ENCODE results near the gene TMBIM6. TPM values are rescaled to one million over a fixed set of nuclear protein-coding genes. Genes with fewer than 3 reads are reported as not detected.

The TMBIM6 gene
- total RNA-seq, 1 donor from 2014 or later = 188 TPM

DNA sequence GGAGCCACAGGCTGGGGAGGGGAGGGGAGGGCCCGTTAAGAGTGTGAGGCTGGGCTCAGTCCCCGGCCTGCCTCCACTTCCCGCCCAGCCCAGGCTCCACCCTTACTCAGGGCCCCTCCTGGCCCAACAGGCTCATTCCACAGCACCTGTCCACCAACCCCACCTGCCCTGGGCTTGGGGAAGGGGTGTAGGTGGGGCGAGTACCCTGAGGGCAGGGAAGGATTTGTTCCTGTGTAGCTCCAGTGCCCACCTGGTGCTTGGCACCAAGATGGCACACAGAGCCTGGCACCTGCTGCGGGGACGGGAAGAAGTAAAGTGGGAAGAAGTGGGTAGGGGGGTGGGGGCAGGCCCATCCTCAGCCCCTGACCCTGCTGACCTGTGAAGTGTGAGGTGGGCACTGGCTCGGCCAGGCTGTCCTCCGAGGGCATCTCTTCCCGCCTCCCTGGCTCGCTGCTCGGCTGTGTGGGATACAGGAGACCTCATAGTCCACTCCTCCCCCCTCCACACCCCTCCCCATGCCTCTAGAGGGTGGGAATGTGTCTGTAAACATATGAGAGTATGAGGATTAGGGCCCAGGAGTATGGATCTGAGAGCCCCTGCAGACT lies 51.7 kb downstream of the TMBIM6 start:
- peaks cover 45 to 61% of the 10 kb centered on the region in 2 donors for H3K36me3 ChIP-seq
- no peaks in the 10 kb centered on the region for H3K4me1 ChIP-seq
- no peak overlapping the region for H3K4me3 ChIP-seq
- H3K27me3 ChIP-seq = no peaks in the 10 kb centered on the region
- no peak for DNase-seq (ENCODE audit: low spot score in 2 of 2)
- intact Hi-C loops (cut with DNase I) = no loop called here
- no peaks in the 10 kb centered on the region for H3K9me3 ChIP-seq
- TF ChIP-seq, protein P1, sequence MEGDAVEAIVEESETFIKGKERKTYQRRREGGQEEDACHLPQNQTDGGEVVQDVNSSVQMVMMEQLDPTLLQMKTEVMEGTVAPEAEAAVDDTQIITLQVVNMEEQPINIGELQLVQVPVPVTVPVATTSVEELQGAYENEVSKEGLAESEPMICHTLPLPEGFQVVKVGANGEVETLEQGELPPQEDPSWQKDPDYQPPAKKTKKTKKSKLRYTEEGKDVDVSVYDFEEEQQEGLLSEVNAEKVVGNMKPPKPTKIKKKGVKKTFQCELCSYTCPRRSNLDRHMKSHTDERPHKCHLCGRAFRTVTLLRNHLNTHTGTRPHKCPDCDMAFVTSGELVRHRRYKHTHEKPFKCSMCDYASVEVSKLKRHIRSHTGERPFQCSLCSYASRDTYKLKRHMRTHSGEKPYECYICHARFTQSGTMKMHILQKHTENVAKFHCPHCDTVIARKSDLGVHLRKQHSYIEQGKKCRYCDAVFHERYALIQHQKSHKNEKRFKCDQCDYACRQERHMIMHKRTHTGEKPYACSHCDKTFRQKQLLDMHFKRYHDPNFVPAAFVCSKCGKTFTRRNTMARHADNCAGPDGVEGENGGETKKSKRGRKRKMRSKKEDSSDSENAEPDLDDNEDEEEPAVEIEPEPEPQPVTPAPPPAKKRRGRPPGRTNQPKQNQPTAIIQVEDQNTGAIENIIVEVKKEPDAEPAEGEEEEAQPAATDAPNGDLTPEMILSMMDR (IDR thresholded peaks at IDR 0.05) = no peak
- H3K27ac ChIP-seq = no peak overlapping the region

DNA sequence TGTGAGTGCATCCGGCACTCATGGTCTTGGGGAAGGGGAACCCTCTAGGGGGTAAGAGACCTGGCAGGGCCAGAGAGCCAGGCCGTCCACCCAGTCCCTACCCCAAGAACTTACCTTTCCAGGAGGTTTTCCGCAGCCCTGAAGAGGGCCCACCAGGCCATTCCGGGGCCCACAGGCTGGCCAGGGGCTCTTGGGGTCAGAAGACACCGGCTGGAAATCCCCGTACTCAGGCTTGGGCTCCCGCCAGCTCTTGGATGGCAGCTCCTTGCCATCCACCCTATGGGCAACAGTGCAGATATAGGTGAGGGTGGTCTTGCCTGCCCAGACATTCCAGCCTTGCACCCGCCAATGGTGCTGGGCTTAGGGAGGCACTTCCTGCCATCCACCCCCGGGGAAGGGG lies 52.3 kb downstream of the TMBIM6 start:
- H3K9me3 ChIP-seq = no peaks in the 10 kb centered on the region
- no peaks in the 10 kb centered on the region for H3K4me1 ChIP-seq
- H3K36me3 ChIP-seq = peaks cover 51 to 66% of the 10 kb centered on the region in 2 donors
- DNase-seq (ENCODE audit: low spot score in 2 of 2) = no peak
- H3K27ac ChIP-seq = no peak overlapping the region
- no peak overlapping the region for H3K4me3 ChIP-seq
- no peaks in the 10 kb centered on the region for H3K27me3 ChIP-seq
- intact Hi-C loops (cut with DNase I) = no loop called here
- TF ChIP-seq, protein P1 (IDR thresholded peaks at IDR 0.05) = no peak

DNA sequence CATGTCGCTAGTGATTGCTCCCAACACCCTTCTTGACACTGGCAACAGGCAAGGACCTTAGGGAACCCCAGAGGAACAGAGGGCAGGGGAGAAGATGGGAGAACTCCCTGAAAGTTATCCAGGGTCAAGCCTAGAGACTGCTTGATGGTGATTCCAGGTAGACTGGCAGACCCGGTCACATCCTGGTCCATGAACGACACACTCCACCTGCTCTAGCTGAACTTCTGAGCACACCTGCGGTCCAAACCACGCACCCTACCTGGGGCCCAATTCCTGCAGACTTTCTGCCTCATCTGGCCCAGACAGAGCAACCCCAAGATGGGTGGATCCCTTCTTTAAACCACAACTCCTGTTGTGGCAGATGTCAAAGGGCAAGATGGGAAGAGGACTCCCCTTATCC lies 52.7 kb downstream of the TMBIM6 start:
- intact Hi-C loops (cut with DNase I) = no loop called here
- no peak overlapping the region for H3K4me3 ChIP-seq
- H3K27me3 ChIP-seq = no peaks in the 10 kb centered on the region
- no peak overlapping the region for H3K27ac ChIP-seq
- no peak for DNase-seq (ENCODE audit: low spot score in 2 of 2)
- no peaks in the 10 kb centered on the region for H3K4me1 ChIP-seq
- TF ChIP-seq, protein P1 (IDR thresholded peaks at IDR 0.05) = no peak
- H3K9me3 ChIP-seq = no peaks in the 10 kb centered on the region
- peaks cover 51 to 68% of the 10 kb centered on the region in 2 donors for H3K36me3 ChIP-seq

DNA sequence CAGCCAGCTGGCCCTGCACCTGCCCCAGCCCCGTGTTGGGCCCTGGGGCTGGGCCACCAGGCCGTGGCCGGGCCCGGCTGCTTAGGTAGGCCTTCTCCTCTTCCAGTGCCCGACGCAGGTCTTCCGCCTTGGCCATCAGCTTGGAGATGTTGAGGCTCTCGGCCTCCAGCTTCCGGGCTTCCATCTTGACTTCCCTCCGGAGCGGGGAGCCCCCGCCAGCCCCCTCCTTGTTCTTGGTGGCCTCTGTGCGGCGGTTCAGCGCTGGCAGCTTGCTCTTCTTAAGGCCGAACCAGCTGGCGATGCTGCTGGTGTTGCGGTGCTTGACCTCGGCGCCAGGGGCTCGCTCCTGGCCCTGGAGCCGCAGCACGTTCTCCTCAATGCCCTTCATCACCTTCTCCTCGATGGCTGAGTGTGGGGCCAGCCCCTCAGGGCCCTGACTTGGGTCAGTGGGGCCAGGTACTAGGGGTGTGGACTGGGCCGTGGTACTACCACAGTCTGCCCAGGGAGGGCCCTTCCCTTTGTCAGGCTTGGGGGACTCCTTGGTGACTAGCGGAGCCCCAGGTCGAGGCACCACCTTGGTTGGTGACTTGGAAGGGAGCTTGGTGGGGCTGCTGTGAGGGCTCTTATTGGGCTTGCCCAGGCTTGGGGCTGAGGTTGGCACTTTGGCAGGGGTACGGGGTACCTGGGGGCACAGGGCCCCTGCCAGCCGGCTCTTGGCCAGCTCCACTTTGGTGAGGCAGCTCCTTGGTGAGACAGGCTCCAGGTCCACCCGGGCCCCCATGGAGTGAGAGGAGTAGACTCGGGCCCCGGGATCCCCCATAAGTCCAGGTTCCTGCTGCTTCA lies 53.7 kb downstream of the TMBIM6 start:
- H3K27ac ChIP-seq = no peak overlapping the region
- H3K36me3 ChIP-seq = peaks cover 50 to 74% of the 10 kb centered on the region in 2 donors
- intact Hi-C loops (cut with DNase I) = no loop called here
- no peak for DNase-seq (ENCODE audit: low spot score in 2 of 2)
- H3K27me3 ChIP-seq = no peaks in the 10 kb centered on the region
- H3K9me3 ChIP-seq = no peaks in the 10 kb centered on the region
- TF ChIP-seq, protein P1 (IDR thresholded peaks at IDR 0.05) = no peak
- H3K4me1 ChIP-seq = no peaks in the 10 kb centered on the region
- H3K4me3 ChIP-seq = no peak overlapping the region

DNA sequence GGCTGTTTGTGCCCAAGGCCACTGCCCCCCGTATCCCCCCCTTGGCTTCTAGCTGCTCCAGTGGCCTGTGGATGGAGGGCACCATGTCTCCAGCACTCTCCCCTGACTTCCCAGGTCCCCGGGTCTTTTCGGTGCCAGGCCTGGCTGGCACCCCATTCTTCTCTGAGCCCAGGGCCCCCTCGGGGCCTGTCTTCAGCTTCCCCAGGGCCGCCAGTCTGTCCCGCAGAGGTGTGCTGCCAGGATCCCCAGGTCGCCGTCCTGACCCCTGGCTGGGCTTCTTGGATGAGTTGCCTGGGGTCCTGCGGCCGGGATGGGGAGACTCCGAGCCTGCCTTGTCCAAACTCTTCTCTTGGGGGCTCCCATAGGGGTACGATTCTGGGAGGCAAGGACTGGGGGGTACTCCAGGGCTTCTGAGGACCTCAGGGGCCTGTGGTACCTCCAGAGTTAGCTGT lies 54.3 kb downstream of the TMBIM6 start:
- H3K4me3 ChIP-seq = no peak overlapping the region
- H3K9me3 ChIP-seq = no peaks in the 10 kb centered on the region
- no peak for DNase-seq (ENCODE audit: low spot score in 2 of 2)
- H3K36me3 ChIP-seq = peaks cover 53 to 75% of the 10 kb centered on the region in 2 donors
- TF ChIP-seq, protein P1 (IDR thresholded peaks at IDR 0.05) = no peak
- no peak overlapping the region for H3K27ac ChIP-seq
- intact Hi-C loops (cut with DNase I) = no loop called here
- H3K4me1 ChIP-seq = no peaks in the 10 kb centered on the region
- H3K27me3 ChIP-seq = no peaks in the 10 kb centered on the region
